Measurements from ENCODE around the gene CSE1L.
"Not testable (repeated sequence)": the region's sequence is repeated elsewhere in the genome, so short reads cannot be mapped to it uniquely, and the experiment has no call there.

Gene CSE1L

DNA sequence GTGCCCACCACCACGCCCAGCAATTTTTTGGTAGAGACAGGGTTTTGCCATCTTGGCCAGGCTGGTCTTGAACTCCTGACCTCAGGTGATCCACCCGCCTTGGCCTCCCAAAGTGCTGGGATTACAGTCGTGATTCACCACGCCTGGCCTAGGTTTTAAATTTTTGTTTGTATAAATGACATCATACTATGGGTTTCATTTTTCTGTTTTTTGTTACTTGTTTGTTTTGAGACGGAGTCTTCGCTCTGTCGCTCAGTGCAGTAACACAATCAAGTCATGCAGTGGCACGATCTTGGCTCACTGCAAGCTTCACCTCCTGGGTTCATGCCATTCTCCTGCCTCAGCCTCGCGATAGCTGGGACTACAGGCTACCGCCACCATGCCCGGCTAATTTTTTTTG, 36.2 kb downstream of the CSE1L start:
- DNase-seq, result not testable (repeated sequence)

DNA sequence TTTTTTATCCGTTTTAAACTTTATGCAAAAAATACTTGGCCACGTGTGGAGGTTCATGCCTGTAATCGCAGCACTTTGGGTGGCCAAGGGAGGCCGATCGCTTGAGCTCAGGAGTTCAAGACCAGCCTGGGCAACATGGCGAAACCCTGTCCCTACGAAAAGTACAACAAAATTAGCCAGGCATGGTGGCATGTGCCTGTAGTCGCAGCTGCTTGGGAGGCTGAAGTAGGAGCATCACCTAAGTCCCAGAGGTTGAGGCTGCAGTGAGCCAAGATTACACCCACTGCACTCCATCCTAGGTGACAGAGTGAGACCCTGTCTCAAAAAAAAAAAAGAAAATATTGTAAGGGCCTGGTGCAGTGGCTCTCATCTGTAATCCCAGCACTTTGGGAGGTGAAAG, 45.0 kb downstream of the CSE1L start:
- no peak for DNase-seq

DNA sequence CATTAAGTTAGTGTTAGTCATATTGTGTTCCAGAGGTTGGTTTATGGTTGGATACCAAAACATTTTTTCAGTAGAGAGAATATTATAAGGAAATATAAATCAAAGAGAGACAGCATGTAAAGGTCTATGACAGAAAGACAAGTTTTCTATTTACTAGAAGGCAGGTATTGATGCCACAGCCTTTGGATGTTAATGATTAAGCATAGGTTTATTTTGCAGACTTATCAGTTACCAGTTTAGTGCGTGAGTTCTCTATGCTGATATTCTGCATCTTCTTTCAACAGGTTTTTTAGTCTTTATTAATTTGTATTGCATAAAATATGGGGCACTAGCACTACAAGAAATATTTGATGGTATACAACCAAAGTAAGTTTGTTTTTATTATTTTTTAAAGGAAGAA, 45.6 kb downstream of the CSE1L start:
- no peak for DNase-seq

DNA sequence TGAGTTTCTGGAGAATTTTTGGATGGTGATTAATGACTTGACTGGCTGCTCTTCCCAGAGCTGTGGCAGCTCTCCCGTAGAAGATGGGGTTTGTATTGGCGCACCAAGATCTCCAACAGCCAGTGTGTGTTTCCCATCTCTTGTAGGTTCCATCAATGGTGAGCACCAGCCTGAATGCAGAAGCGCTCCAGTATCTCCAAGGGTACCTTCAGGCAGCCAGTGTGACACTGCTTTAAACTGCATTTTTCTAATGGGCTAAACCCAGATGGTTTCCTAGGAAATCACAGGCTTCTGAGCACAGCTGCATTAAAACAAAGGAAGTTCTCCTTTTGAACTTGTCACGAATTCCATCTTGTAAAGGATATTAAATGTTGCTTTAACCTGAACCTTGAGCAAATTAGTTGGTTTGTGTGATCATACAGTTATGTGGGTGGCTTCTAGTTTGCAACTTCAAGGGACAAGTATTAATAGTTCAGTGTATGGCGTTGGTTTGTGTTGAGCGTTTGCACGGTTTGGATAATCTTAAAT, 50.2 kb downstream of the CSE1L start:
- no peak for DNase-seq

DNA sequence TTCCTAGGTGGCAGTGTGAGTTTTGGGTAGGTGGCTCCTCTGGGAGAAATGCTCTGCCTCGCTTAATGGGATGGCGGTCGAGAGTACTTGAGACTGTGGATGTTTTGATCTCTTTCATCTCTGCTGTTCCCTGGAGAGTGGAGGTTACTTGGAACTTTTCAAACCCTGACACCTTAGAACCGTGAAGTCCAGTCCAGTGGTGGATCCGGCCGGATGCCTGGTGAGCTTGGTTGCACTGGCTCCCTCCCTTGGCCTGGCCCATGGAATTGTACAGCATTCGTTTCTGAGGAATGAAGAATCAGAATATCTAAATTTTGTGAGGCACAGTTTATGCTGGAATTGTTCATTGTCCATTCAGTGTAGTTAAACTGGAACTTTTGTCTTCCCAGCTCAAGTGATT, 51.0 kb downstream of the CSE1L start:
- no peak for DNase-seq

DNA sequence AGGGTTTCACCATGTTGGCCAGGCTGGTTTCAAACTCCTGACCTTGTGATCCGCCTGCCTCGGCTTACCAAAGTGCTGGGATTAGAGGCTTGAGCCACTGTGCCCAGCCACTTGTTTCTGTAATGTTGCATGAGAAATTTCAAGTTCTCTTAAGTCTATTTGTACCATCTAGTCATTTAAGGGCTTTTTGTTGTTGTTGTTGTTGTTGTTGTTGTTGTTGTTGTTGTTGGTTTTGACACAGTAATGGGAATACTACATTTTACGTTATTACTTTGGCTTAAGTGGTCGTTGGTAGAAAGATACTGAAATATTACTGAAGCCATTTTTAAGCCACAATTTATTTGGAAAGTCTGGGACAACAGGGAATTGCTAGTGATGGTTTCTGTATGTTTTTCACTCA, 52.0 kb downstream of the CSE1L start:
- DNase-seq, result no peak

DNA sequence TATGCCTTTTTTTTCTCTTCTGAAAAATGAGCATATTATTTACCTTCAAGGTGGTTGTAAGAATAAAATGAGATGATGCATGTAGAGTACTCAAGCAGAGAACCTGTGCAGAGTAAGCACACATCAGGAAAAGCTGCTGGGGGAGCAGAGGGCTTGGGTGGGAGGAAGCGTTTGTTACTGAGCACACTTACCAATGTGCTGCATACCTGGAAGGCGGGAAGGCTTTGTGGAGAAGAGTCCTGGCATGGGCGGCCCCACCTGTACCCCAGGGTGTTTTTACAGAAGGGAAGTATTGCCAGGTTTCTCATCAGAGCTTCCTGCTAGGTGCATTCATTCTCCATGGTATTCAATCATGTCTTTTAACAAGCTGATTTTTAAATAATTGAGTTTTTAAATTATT, 52.9 kb downstream of the CSE1L start:
- no peak for DNase-seq

DNA sequence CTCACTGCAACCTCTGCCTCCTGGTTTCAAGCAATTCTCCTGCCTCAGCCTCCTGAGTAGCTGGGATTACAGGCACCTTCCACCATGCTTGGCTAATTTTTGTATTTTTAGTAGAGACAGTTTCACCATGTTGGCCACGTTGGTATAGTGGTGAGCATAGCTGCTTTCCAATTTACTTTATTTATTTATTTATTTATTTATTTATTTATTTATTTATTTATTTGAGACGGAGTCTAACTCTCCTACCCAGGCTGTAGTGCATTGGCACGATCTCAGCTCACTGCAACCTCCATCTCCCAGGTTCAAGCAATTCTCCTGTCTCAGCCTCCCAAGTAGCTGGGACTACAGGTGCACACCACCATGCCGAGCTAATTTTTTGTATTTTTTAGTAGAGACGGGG, 54.2 kb downstream of the CSE1L start:
- not testable (repeated sequence) for DNase-seq

DNA sequence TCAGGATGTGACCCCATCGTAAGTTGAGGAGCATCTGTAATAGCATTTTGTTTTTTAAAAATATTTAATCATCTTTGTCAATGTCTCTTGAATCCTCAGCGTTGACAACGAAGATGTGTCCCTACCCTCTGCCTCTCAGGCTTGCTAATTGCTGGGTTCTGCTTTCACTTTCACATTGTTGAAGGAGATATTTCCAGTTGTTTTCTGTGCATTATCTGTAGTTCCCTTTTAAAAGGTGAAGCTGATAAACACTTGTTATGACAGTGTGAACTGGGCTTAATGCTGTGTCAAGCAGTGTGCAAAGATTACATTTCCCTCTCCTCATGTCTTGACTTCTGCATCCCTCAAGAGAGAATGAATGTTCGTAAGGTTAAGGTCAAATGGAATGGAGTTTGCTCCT, 54.9 kb downstream of the CSE1L start:
- no peak for DNase-seq

DNA sequence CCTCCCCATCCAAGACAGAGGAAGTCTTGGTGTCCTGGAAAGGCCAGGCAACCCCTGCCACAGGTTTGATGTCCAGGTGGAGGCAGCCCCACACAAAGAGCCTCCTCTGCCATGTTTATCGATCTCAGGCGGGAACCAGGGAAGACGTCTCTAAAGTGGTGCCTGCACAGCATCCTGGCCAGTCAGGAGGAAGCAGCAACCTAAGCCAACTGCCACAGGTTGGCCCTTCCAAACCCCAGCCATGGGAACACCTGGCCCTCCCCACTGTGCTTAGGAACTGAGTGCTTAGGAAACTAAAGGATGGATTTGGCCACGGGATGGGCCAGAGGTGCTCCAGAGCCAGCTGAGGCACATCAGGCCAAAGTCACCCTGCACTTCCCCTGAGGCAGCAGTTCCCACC, 56.9 kb downstream of the CSE1L start:
- no peak for DNase-seq

DNA sequence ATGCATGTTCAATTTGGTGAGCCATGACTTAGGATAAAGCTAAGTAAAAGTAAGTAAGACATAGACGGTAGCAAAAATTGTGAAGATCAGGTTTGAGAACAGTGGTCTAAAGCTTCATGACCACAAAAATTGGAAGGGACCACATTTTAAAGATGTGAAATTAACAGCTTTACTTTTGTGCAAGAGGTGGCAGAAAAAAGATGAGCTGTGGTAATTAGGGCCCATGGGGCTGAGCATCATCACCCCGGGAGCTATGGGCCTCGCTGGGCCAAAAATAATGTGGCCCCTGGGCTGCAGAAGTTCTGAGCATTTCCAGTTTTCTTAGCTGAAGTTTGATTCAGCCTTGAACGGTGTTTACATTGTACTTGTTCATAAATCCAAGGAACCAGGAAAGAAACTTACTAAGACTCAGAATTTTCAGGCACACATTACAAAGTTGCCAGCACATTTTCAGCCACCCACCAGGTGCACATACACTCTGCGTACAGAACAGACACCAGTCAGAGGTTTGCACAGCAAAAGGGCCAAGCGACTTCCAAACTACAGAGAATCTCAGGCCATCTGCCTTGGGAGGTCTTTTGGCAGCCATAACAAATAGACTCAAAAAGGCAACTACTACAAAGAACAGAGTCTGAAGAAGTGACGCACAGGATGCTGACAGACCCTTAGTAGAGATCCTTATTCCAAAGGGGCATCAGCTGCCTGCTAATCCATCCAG, 57.7 kb downstream of the CSE1L start:
- DNase-seq, result no peak

DNA sequence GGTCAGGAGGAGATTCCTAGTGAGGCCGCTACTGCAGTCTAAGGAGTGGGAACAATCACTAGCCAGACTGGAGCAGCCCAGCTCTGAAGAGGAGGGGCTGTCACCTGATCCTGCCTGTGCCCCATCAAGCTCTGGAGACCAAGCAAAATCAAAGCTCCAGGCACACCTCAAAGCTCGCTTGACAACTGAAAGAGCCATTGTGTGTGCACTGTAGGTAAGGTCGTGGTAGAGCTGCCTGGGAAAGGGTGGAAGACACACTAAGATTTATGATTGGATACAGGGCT, 58.2 kb downstream of the CSE1L start:
- no peak for DNase-seq

DNA sequence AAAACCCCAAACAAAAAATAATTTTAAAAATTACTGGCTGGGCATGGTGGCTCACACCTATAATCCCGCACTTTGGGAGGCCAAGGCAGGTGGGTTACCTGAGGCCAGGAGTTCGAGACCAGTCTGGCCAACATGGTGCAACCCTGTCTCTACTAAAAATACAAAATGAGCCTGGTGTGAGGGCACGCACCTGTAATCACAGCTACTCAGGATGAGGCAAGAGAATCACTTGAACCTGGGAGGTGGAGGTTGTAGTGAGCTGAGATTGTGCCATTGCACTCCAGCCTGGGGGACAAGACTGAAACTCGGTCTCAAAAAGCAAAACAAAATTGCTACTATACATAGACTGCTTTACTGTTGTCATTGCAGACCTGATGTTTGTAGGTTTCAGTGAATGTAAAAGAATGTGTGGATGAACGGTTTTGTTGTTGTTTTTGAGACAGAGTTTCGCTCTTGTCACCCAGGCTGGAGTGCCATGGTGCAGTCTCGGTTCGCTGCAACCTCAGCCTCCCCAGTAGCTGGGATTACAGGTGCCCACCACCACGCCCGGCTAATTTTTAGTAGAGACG, 59.0 kb downstream of the CSE1L start:
- not testable (repeated sequence) for DNase-seq

DNA sequence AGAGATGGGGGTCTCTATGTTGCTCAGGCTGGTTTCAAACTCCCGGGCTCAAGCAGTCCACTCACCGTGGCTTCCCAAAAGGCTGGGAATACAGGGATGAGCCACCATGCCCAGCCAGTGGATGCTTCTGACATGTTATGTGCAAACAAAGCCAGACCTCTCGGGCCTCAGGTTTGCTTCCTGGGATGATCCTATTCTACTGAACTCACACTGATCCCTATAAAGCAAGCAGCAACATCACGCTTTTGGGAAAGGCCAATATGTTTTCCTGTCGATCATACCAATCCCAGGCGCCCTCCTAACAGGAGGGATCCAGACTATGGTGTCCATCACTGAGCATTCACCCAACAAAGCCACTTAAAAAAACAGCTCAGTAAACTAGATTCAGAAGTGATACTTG, 60.2 kb downstream of the CSE1L start:
- no peak for DNase-seq

DNA sequence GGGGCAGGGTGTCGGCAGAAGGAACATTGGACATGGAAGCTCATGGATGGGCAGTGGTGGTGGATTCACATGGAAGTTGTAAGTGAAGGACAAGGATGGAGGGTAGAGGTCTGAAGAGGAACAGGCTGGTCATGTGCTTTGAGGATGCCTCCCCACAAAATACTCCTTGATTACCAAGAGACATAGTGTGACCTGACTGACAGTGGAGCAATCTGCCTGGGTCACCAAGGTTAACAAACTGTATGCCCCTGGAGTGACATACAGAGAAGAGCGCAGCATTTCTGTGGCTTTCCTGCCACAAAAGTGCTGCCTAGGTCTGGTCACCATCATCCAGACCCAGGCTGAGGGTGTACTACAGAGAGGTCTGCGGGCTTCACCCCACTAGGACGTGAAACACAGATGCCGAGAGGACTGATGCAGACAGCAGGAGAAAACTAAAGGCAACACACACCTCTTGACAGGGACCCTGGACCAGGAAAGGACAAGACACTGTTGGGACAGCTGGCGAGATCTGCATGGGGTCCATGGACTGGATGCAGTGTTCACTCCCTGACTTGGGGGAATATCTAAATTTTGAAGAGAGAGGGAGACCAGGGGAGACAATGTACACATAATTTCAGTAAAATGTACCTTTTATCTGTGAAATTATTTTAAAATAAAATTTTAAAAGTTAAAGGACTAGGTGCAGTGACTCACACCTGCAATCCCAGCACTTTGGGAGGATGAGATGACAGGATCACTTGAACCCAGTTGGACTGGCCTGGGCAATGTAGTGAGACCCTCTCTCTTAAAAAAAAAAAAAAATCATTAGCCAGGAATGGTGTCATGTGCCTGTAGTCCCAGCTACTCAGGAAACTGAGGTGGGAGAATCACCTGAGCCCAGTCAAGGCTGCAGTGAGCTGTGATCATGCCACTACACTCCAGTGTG, 64.9 kb downstream of the CSE1L start:
- DNase-seq, result no peak

DNA sequence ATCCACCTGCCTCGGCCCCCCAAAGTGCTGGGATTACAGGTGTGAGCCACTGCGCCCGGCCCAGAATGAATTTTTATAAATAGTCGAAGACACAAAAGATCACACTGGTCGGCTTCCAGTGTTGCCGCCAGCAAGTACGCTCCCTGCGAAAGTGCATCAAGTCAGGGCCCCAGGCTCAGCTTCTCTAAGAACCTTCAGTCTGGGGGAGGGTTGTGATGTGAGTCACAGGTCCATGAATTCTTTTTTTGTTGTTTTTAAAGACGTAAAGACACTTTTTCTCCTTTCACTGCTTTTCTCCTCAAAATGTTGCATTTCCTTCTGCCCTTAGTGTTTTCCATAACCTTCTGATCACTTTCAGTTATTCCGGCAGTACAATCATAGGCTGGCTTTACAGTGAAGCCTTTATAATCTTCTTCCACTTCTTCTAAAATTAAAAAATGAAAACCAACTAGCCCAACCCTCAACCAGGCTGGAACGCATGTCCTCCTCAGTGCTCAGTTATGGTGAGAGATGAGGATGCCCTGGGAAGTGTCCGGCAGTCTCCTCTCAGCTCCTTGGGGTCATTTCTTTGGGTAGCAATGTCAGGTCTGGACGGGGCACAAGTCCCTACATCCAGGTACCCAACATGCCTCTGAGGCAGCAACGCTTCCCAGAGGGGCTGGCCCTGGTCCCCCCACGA, 66.6 kb downstream of the CSE1L start:
- DNase-seq, result no peak

DNA sequence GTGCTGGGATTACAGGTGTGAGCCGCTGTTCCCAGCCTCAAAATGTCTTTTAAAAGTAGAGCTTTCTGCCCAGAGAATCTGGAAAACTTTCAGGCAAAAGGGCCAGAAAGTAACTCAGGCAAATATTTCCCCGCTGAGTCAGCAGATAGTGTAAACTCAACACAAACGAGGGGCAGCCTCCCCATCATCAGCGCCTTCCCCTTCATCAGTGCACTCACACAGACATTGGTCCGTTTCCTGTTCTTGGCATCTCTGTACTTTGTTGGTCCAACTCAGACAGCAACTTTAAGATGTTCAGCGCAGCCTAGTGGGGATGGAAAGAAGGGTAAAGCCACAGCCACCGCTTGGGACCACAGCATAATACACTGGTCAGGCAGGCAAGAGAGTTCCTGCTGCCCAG, 69.5 kb downstream of the CSE1L start:
- no peak for DNase-seq

DNA sequence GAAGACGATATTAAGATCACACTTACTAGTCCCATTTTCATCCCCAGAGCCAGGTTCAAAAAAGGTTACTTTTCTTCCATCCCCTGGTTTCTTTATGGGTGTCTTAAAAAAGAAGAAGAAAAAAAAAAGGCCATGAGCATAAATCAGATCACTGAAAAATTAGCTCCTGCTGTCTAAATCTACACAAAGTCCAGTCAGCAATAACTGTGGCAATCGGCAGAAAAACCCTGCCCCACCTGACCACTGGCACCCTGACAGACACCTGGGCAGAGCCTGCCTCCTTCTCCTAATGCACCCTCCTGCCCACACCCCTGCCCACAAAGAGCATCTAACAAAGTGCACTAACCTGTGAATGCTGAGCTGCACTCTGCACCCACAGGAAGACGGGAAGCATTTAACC, 72.2 kb downstream of the CSE1L start:
- DNase-seq, result no peak

DNA sequence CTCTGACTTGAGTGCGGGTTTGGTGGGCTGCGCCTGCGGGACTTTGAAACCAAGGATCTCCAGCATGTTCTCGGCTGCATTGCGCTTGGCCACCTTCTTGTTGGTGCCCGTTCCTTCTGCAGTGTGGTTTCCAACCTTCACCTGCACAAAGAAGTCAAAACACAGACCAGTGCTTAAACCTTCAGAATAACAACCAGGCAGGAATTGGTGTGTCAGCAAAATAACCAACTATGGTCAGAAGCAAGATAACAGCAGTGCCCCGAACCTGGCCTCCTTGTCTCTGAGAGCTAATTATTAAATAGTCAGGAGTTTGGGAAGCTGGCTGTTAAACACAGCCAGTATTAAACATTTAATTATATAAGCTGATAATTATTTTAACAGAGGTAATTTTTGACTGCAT, 73.9 kb downstream of the CSE1L start:
- no peak for DNase-seq

DNA sequence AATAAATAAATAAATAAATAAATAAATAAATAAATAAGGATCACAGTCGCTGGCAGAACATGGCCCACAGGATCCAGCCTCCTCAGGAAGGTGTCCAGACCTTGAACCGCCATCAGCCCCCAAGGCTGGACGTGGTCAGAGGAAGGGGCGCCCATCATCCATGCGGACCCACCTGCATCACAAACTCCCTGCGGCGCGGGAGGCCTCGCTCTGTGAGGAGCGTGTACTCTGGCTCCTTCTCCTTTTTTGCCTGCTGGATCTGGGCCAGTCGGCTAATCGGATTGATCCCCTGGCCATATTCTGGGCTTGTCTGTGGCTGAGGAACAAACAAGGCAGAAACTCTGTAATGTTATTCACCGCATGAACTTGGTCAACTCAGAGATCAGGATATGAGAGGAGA, 76.8 kb downstream of the CSE1L start:
- DNase-seq, result no peak

DNA sequence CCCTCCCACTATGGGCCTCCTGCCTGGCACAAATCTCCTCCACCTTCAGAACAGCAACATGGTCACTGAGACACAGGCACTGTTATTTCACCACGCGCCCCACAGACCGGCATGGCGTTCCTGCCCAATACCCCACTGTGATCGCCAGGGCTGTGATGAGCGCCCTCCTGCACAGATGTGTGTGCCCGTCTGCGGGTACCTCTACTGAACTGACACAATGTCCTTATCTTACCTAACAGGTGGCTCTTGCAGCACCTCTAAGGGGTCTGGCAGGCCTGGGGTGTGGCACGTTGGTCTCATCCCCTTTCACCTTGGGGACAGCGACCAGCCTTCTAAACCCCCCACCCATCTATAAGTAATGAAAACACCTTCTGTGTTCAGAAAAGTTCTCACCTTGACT, 77.9 kb downstream of the CSE1L start:
- no peak for DNase-seq

DNA sequence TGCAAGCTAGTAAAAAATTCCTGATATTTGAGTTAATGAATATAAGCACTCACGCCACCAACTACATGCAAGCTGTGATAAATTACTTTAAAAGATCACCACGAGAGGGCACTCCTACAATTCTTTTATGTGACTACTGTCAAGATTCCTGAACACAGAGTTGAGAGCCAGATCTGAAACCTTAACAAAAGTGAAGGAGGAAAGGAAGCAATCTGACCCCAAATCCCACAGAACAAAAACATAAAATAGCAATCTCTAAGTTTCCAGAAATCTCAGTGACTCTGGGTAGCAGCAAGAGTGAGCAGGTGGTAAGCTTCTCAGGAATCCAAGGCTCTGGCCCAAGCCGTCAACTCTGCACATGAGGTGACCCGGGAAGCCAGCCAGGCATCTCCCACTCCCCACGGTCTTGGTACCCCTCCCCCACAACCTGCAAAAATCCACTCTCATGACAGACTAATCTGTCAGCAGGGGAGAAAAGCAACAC, 86.9 kb downstream of the CSE1L start:
- DNase-seq, result no peak

DNA sequence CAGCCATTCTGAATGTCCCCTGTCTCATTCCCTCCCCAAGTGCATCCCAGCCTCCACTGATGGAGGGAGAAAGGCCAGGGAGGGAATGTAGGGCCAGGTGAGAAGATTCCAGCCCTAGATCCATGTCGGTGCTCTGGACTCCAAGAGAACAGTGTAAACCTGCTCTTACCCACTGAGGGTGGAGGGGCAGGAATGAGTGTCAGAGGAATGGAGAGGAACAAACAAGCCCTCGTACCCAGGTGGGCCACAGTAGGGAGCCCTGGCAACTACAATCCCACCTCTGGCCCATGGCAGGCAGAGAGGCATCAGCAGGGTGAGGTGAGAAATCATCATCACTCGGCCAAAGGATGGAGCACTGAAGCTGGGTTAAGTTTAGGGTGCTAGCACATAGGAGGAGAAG, 87.5 kb downstream of the CSE1L start:
- no peak for DNase-seq
